ENCODE measurements around the gene PDCD11. TPM values are rescaled to one million over a fixed set of nuclear protein-coding genes. Genes with fewer than 3 reads are reported as not detected.

The PDCD11 gene
- total and polyA plus RNA-seq, 9 donors = 9.7 to 40.8 (median 24.5) TPM

GRCh38 chr10:103493916-103494877, 97.8 kb downstream of the PDCD11 start:
- H3K4me3 ChIP-seq = peak overlapping the region; percentile 51
- H3K27ac ChIP-seq = peak overlapping the region in 1 of 2 donors; percentile 62
- intact Hi-C loops (cut with DNase I) = loop anchor here in 1 of 4 donors (10.0 kb wide), 1 partner anchor 191 kb away; no protein-coding TSS in a partner anchor
- DNase-seq = peak; percentile 48 to 72 (median 52)
- H3K36me3 ChIP-seq = no peaks in the 10 kb centered on the region
- no peaks in the 10 kb centered on the region for H3K9me3 ChIP-seq
- H3K27me3 ChIP-seq = no peaks in the 10 kb centered on the region
- TF ChIP-seq POLR2A (IDR thresholded peaks at IDR 0.05) (no peak), EP300 (IDR thresholded peaks at IDR 0.05) (no peak), CTCF (IDR thresholded peaks at IDR 0.05) (no peak)
- peaks cover 14% of the 10 kb centered on the region for H3K4me1 ChIP-seq (ENCODE audit: insufficient read depth)
- WGBS, 3 donors = 3 to 7% (median 3%) methylated on average over 39 to 92 of the region's 92 CpGs

GRCh38 chr10:103495321-103495720, 98.9 kb downstream of the PDCD11 start:
- H3K4me1 ChIP-seq (ENCODE audit: insufficient read depth) = peaks cover 14% of the 10 kb centered on the region
- no peaks in the 10 kb centered on the region for H3K36me3 ChIP-seq
- H3K27me3 ChIP-seq = no peaks in the 10 kb centered on the region
- intact Hi-C loops (cut with DNase I) = loop anchor here in 1 of 4 donors (10.0 kb wide), 1 partner anchor 189 kb away; no protein-coding TSS in a partner anchor
- 88 to 91% (median 91%) methylated on average over 3 of the region's 3 CpGs for WGBS, 3 donors
- DNase-seq = no peak
- no peak for TF ChIP-seq POLR2A (IDR thresholded peaks at IDR 0.05)
- peak overlapping the region; percentile 51 for H3K4me3 ChIP-seq
- H3K9me3 ChIP-seq = no peaks in the 10 kb centered on the region
- no peak overlapping the region for H3K27ac ChIP-seq

MicroRNAs encoded within 50 kb of the gene (microRNA counts, 767-probe panel; counts per million panel counts)
- 530 counts per million, percentile 78 among the panel's probes with 10 or more counts for microRNA hsa-miR-1307-3p

Small RNAs within 50 kb of the gene (microRNA-seq; reads per million reads assigned to microRNA genes)
- gene MIR1307 = 81.5 to 138 (median 87.7) reads per million in 3 donors

Other genes starting within 250 kb of the PDCD11 start
- gene NT5C2, start 203.4 kb upstream of the PDCD11 start, total RNA-seq = 10 to 100 TPM; 57.8 to 88.5 (median 62.0) TPM
- gene NT5C2, start 203.4 kb upstream of the PDCD11 start, polyA plus RNA-seq = 10 to 100 TPM; 49.1 to 92.3 TPM
- gene RPEL1, start 150.7 kb upstream of the PDCD11 start, total RNA-seq = not detected
- not detected for gene RPEL1, start 150.7 kb upstream of the PDCD11 start, polyA plus RNA-seq
- under 1 TPM in 1 of 7 donors, not detected in 6; 0.05 TPM for gene INA, start 119.5 kb upstream of the PDCD11 start, total RNA-seq
- gene INA, start 119.5 kb upstream of the PDCD11 start, polyA plus RNA-seq = under 1 TPM; 0.05 to 0.23 TPM
- gene PCGF6, start 45.5 kb upstream of the PDCD11 start, total RNA-seq = 10 to 100 TPM in 3 of 7 donors, 1 to 10 TPM in 4; 7.7 to 13.7 (median 10.0) TPM
- gene PCGF6, start 45.5 kb upstream of the PDCD11 start, polyA plus RNA-seq = 1 to 10 TPM; 5.6 to 8.9 TPM
- 1 to 10 TPM; 3.9 to 6.6 (median 4.3) TPM for gene TAF5, start 28.6 kb upstream of the PDCD11 start, total RNA-seq
- 1 to 10 TPM; 2.5 to 3.9 TPM for gene TAF5, start 28.6 kb upstream of the PDCD11 start, polyA plus RNA-seq
- gene ATP5MK, start 151 bp upstream of the PDCD11 start, total RNA-seq = 100 to 1,000 TPM; 133 to 224 (median 171) TPM
- 100 to 1,000 TPM; 344 to 386 TPM for gene ATP5MK, start 151 bp upstream of the PDCD11 start, polyA plus RNA-seq
- 10 to 100 TPM; 46.5 to 90.4 (median 55.3) TPM for gene CALHM2, start 55.7 kb downstream of the PDCD11 start, total RNA-seq
- gene CALHM2, start 55.7 kb downstream of the PDCD11 start, polyA plus RNA-seq = 100 to 1,000 TPM in 1 of 2 donors, 10 to 100 TPM in 1; 42.1 to 105 TPM
- gene CALHM1, start 62.3 kb downstream of the PDCD11 start, total RNA-seq = not detected
- not detected for gene CALHM1, start 62.3 kb downstream of the PDCD11 start, polyA plus RNA-seq
- not detected for gene CALHM3, start 82.6 kb downstream of the PDCD11 start, total RNA-seq
- not detected for gene CALHM3, start 82.6 kb downstream of the PDCD11 start, polyA plus RNA-seq
- gene NEURL1, start 97.1 kb downstream of the PDCD11 start, total RNA-seq = 1 to 10 TPM; 2.4 to 5.6 (median 3.2) TPM
- 1 to 10 TPM in 1 of 2 donors, under 1 TPM in 1; 0.28 to 1.8 TPM for gene NEURL1, start 97.1 kb downstream of the PDCD11 start, polyA plus RNA-seq

All from ovary (tissue), 9 donors.